Middle frontal gyrus (tissue), 1 donor: Measurements from ENCODE around the gene MAST4.
"Not testable (repeated sequence)": the region's sequence is repeated elsewhere in the genome, so short reads cannot be mapped to it uniquely, and the experiment has no call there.

Experiments used
- DNase-seq: peaks from one replicate; pipeline ENCODE4 v3.0.0-alpha.2; 2015; ENCODE audit warnings: low spot score; ENCODE audit errors: extremely low spot score

The MAST4 gene

DNA sequence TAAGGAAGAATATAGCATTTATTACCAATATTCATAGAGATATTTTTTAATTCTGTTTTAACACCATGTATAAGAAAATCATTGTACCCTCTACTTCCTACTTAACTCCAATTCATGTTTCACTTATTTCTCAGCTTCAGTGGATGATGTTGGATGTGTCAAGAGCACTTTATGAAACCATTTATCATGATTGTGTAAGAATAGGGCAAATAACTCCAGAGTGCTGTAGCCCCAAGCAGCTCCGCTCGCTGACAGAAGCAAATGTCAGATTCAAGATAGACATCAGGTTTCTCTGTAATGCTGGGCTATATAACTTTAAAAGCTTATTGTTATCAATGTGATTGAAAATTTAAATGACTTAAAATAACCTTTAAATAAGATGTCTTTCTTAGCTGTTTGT, 50.4 kb downstream of the MAST4 start:
- no peak for DNase-seq

DNA sequence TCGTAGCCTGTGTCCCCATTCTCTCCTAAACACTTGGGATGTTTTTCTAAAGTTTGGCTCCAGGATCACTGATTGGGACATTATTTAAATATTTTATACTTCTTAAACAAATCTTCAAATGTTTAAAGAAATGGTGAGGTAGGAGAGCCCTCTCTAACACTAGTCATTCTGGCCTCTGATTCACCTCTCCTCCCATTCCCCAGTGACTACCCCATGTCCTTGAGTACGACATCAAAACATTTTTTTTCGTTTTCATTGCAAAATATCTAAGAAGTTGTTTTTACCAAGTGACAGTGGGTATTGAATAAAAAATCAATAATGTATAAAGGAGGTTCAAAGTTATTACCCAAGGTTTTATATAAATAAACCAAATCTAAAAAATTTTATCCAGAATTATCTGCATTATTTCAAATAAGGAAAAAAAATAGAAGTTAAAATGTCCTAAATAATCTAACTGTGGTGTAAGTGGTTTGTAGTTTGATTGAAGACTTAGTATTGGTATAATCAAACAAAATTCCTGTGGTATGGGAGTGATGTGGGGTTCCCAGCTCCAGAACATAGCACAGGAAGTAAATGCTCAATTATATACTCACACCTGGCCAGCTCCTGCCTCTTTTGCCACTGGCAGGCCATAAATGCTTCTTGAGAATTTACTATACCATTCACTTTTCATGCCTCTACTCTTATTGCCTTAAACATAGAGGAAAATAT, 51.1 kb downstream of the MAST4 start:
- DNase-seq, result no peak

GRCh38 chr5:66652818-66653217, 56.6 kb downstream of the MAST4 start:
- no peak for DNase-seq

GRCh38 chr5:66653325-66653724, 57.1 kb downstream of the MAST4 start:
- DNase-seq, result no peak

- no peak for DNase-seq
Measured at GRCh38 chr5:66655395-66656324, 59.5 kb downstream of the MAST4 start.

DNA sequence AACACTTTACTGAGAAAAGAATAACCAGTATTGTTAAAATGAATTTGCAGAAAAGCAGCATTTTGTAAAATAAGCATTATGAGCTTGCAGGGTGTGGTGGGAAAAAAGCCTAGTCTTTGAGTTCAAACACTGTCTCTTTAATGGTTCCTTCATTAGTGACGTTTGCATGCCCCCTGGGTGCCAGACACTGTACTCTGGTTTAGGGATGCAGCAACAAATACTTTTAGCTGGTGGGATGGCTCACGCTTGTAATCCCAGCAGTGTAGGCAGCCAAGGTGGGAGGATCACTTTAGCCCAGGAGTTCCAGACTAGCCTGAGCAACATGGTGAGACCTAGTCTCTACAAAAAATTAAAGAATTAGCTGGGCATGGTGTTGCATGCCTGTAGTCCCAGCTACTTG, 62.3 kb downstream of the MAST4 start:
- DNase-seq, result no peak

DNA sequence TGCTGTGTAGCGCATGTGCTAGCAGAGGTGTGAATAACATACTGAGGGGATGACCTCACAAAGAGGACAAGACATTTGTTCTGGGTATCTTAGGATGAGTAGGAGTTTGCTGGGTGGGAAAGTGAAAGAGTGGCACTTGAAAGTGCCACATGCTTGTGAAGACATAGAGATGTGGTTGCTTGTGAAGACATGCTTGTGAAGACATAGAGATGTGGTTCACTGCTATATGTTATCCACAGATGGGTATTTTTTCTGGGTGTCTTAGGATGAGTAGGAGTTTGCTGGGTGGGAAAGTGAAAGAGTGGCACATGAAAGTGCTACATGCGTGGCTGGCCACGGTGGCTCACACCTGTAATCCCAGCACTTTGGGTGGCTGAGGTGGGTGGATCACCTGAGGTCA, 63.6 kb downstream of the MAST4 start:
- no peak for DNase-seq

DNA sequence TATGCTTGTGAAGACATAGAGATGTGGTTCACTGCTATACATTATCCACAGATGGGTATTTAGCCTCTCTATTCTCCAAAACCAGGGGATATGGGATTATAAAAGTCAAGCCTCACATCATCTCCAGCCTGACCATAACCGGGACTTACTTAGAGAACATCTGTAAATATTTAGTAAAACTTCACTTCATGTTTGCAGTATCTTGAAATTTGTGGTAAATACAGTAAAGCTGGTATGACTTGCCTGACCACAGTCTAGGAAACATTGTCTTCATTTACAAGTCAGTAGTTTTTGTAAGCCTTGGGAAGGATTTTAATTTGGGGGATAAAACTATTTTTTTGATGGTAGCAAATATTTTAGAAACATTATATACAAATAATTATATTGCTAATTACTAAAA, 64.2 kb downstream of the MAST4 start:
- no peak for DNase-seq

- DNase-seq, result no peak
Measured at GRCh38 chr5:66661149-66661548, 65.0 kb downstream of the MAST4 start.

GRCh38 chr5:66666778-66667177, 70.6 kb downstream of the MAST4 start:
- DNase-seq, result no peak

DNA sequence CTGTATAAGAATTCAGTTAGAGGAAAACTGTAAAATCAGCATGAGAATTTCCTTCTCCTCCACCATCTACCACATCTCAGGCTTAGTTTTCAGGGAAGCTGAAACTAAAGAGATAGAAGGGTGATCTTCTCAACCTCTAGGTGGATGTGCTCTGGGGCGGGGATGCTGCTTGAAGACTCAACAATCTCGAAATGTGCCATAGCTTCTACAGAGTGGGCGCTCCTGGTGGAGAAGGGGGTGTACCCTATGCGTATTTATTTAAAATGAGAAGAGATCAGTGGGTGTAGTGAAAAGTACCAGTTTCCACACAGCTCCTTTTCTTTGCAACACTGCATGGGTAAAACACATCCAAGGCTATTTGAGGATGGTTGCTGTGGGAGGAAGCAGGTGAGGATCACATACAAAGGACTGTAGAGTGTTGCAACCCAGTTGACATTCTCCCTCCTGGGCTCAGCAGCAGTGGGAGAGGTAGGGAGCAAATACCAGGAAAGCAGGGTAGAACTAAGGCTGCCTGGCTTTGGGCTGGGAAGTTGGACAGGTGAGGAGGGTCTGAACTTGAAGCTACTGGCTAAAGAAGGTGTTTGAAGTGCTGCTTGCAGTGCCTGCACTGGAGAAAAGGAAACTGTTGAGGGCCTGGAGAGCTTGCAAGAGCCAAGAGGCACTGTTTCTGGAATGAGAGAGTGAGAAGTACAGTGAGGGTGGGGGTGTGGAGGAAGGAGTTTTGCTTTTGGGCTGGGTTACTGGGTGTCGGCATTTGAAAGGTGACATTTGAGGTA, 73.1 kb downstream of the MAST4 start:
- DNase-seq, result no peak

GRCh38 chr5:66669862-66670195, 73.6 kb downstream of the MAST4 start:
- DNase-seq, result no peak

DNA sequence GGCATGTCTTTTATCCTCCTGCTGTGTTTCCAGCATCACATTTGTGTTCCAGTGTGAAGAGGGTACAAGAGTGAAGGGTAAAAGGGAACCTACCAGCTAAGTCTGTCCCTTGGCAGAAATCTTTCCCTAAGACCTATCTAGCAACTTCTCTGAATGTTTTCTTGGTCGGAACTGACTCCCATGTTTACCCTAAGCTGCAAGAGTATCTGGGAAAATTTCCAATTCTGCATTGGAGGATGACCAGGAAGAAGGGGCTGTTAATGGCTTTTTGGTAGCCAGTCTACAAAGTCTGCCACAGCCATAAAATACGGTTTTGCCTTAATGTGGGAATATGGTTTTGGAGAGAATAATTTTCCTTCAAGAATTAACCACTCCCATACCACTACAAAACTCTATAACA, 75.1 kb downstream of the MAST4 start:
- no peak for DNase-seq

GRCh38 chr5:66674802-66675201, 78.6 kb downstream of the MAST4 start:
- no peak for DNase-seq

GRCh38 chr5:66675406-66675805, 79.2 kb downstream of the MAST4 start:
- no peak for DNase-seq

DNA sequence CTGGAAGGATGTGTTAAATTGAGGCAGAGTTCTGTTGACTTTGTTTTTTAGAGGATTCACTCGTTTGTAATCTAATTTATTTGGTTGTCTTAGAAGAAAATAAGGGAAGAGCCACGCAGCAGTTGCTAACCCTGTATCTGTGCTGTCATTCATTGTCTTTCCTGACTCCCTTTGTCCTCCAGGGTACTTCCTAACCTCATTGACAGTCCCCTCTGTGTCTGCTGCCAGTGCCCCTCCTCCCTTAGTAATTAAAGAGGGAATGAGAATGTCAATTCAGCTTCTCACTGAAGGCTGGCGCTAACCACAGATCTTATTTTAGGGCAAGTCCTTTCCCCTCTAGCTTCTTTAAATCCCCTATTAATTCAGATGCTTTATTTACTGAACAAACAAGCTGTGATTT, 84.0 kb downstream of the MAST4 start:
- DNase-seq, result no peak

- DNase-seq, result no peak
Measured at GRCh38 chr5:66680804-66681203, 84.6 kb downstream of the MAST4 start.

GRCh38 chr5:66684663-66685062, 88.5 kb downstream of the MAST4 start:
- DNase-seq, result no peak

- no peak for DNase-seq
Measured at GRCh38 chr5:66689522-66690220, 93.5 kb downstream of the MAST4 start.

- no peak for DNase-seq
Measured at GRCh38 chr5:66694036-66694435, 97.8 kb downstream of the MAST4 start.

- DNase-seq, result not testable (repeated sequence)
Measured at GRCh38 chr5:66695840-66696239, 99.6 kb downstream of the MAST4 start.
